ENCODE data around the gene SH3TC1. TPM values are rescaled to one million over a fixed set of nuclear protein-coding genes. Genes with fewer than 3 reads are reported as not detected.

The SH3TC1 gene
- total RNA-seq, 1 experiment from 2014 or later = 2.2 TPM

GRCh38 chr4:8289956-8290700, 91.0 kb downstream of the SH3TC1 start:
- H3K27me3 ChIP-seq (ENCODE audit: control insufficient read depth, insufficient read depth, low read length) = no peaks in the 10 kb centered on the region
- H3K36me3 ChIP-seq (replicated peaks; ENCODE audit: control insufficient read depth, insufficient read depth, low read length) = no peaks in the 10 kb centered on the region
- no peak overlapping the region for H3K4me3 ChIP-seq (ENCODE audit: insufficient read depth, low read depth, low read length)
- DNase-seq = no peak

DNA sequence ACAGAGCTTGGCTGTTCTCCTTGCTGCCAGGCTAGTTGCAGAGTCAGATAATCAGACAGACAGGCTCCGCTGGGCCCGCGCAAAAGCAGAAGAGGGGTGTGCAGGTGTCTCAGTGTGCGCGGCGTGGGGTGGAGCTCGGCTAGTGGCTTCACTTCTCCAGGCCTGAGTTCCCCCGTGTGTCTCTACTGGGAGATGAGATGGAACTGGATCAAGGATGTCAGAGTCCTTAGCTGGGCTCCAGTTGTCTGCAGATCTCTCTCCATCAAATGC, 91.5 kb downstream of the SH3TC1 start:
- no peak for DNase-seq
- no peaks in the 10 kb centered on the region for H3K36me3 ChIP-seq (replicated peaks; ENCODE audit: control insufficient read depth, insufficient read depth, low read length)
- no peaks in the 10 kb centered on the region for H3K27me3 ChIP-seq (ENCODE audit: control insufficient read depth, insufficient read depth, low read length)
- no peak overlapping the region for H3K4me3 ChIP-seq (ENCODE audit: insufficient read depth, low read depth, low read length)

Other genes with a start within 250 kb of the SH3TC1 start
- gene ABLIM2, start 40.5 kb upstream of the SH3TC1 start, total RNA-seq (2014; rRNA removed; shearing (Covaris generic)) = 1.6 and 1.9 TPM in 2 replicates
- 3.8 and 4.6 TPM in 2 replicates for gene HTRA3, start 70.5 kb downstream of the SH3TC1 start, total RNA-seq (2014; rRNA removed; shearing (Covaris generic))
- 24.4 and 40.8 TPM in 2 replicates for gene ACOX3, start 241.4 kb downstream of the SH3TC1 start, total RNA-seq (2014; rRNA removed; shearing (Covaris generic))
- gene TRMT44, start 241.5 kb downstream of the SH3TC1 start, total RNA-seq (2014; rRNA removed; shearing (Covaris generic)) = 35.5 and 42.2 TPM in 2 replicates

Data from H7 (cell line).